Measurements from ENCODE around the gene TEAD4. TPM values are rescaled to one million over a fixed set of nuclear protein-coding genes. Genes with fewer than 3 reads are reported as not detected.

The TEAD4 gene
- total RNA-seq, 1 experiment from 2014 or later, result 96.8 TPM

- TF ChIP-seq ZMAT4 (CRISPR knock-in tag; IDR thresholded peaks at IDR 0.05), result no peak
- TF ChIP-seq ELF4 (CRISPR knock-in tag; IDR thresholded peaks at IDR 0.05; ENCODE audit: low read depth), result no peak
- TF ChIP-seq, protein P1, sequence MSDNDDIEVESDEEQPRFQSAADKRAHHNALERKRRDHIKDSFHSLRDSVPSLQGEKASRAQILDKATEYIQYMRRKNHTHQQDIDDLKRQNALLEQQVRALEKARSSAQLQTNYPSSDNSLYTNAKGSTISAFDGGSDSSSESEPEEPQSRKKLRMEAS (CRISPR knock-in tag; IDR thresholded peaks at IDR 0.05), result no peak
- TF ChIP-seq JUN (CRISPR knock-in tag; IDR thresholded peaks at IDR 0.05), result no peak
Observed at GRCh38 chr12:2998789-2999264, 39.6 kb downstream of the TEAD4 start (continued).

- ChIA-PET CTCF (interaction anchor here (0.7 to 2.0 kb wide), 14 partner anchors 9 to 301 kb away, joined by 3 to 13 read pairs (median 4); no protein-coding TSS in a partner anchor), POLR2A (interaction anchor here (1.0 to 1.3 kb wide), 4 partner anchors 12 to 108 kb away, joined by 3 to 12 read pairs (median 4); partner anchors contain the start of gene TEAD4)
- Mint-ChIP-seq H3K27ac (peak overlapping the region; percentile 92; the same call in 1 of the 2 replicates), H3K4me1 (peaks cover 49% of the 10 kb centered on the region), H3K27me3 (ENCODE audit: low read depth) (no peaks in the 10 kb centered on the region), H3K36me3 (peaks cover 33% of the 10 kb centered on the region), H3K4me3 (no peak overlapping the region), H3K9me3 (no peaks in the 10 kb centered on the region)
- 0 out of 2 replicates have a peak, but pooled peaks have one; percentile 8 for TF ChIP-seq ZNF281 (CRISPR knock-in tag; IDR thresholded peaks at IDR 0.05)
- no peak for TF ChIP-seq TEAD1 (CRISPR knock-in tag; IDR thresholded peaks at IDR 0.05)
- TF ChIP-seq NR3C1 (CRISPR knock-in tag; conservative IDR thresholded peaks at IDR 0.05; ENCODE audit: low read depth), result no peak
- ATAC-seq, result peak; percentile 63
- DNase-seq (ENCODE audit: low spot score), result peak; percentile 70
Observed at GRCh38 chr12:2999265-2999841, 40.2 kb downstream of the TEAD4 start.

GRCh38 chr12:3000548-3001275 is 41.5 kb downstream of the TEAD4 start:
- H3K27ac Mint-ChIP-seq, result peak overlapping the region; percentile 9
- no peak for DNase-seq (ENCODE audit: low spot score)
- no peak overlapping the region for H3K4me3 Mint-ChIP-seq
- H3K4me1 Mint-ChIP-seq, result peaks cover 49% of the 10 kb centered on the region
- no peaks in the 10 kb centered on the region for H3K27me3 Mint-ChIP-seq (ENCODE audit: low read depth)
- peak; percentile 15 for ATAC-seq
- ChIA-PET CTCF (interaction anchor here (0.9 to 2.8 kb wide), 4 partner anchors 24 to 41 kb away, joined by 3 to 12 read pairs (median 4); no protein-coding TSS in a partner anchor), POLR2A (no interaction called here)
- H3K36me3 Mint-ChIP-seq, result peaks cover 34% of the 10 kb centered on the region
- no peaks in the 10 kb centered on the region for H3K9me3 Mint-ChIP-seq
- TF ChIP-seq, protein P2, sequence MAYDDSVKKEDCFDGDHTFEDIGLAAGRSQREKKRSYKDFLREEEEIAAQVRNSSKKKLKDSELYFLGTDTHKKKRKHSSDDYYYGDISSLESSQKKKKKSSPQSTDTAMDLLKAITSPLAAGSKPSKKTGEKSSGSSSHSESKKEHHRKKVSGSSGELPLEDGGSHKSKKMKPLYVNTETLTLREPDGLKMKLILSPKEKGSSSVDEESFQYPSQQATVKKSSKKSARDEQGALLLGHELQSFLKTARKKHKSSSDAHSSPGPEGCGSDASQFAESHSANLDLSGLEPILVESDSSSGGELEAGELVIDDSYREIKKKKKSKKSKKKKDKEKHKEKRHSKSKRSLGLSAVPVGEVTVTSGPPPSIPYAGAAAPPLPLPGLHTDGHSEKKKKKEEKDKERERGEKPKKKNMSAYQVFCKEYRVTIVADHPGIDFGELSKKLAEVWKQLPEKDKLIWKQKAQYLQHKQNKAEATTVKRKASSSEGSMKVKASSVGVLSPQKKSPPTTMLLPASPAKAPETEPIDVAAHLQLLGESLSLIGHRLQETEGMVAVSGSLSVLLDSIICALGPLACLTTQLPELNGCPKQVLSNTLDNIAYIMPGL (CRISPR knock-in tag; IDR thresholded peaks at IDR 0.05), result no peak
- TF ChIP-seq MYBL2 (CRISPR knock-in tag; IDR thresholded peaks at IDR 0.05), result no peak
- TF ChIP-seq, protein P3, sequence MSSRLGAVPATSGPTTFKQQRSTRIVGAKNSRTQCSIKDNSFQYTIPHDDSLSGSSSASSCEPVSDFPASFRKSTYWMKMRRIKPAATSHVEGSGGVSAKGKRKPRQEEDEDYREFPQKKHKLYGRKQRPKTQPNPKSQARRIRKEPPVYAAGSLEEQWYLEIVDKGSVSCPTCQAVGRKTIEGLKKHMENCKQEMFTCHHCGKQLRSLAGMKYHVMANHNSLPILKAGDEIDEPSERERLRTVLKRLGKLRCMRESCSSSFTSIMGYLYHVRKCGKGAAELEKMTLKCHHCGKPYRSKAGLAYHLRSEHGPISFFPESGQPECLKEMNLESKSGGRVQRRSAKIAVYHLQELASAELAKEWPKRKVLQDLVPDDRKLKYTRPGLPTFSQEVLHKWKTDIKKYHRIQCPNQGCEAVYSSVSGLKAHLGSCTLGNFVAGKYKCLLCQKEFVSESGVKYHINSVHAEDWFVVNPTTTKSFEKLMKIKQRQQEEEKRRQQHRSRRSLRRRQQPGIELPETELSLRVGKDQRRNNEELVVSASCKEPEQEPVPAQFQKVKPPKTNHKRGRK (CRISPR knock-in tag; IDR thresholded peaks at IDR 0.05; ENCODE audit: borderline replicate concordance), result no peak
- no peak for TF ChIP-seq TEAD4 (CRISPR knock-in tag; IDR thresholded peaks at IDR 0.05)
- no peak for TF ChIP-seq SMAD4 (CRISPR knock-in tag; IDR thresholded peaks at IDR 0.05)
- TF ChIP-seq MXD4 (CRISPR knock-in tag; IDR thresholded peaks at IDR 0.05; ENCODE audit: borderline replicate concordance), result no peak
- no peak for TF ChIP-seq E2F5 (CRISPR knock-in tag; IDR thresholded peaks at IDR 0.05)
- TF ChIP-seq NFE2L1 (CRISPR knock-in tag; IDR thresholded peaks at IDR 0.05), result no peak
- TF ChIP-seq GRHL2 (CRISPR knock-in tag; IDR thresholded peaks at IDR 0.05; ENCODE audit: insufficient replicate concordance, severe bottlenecking), result no peak
- no peak for TF ChIP-seq ZNF671 (CRISPR knock-in tag; IDR thresholded peaks at IDR 0.05)
- TF ChIP-seq, protein P4, sequence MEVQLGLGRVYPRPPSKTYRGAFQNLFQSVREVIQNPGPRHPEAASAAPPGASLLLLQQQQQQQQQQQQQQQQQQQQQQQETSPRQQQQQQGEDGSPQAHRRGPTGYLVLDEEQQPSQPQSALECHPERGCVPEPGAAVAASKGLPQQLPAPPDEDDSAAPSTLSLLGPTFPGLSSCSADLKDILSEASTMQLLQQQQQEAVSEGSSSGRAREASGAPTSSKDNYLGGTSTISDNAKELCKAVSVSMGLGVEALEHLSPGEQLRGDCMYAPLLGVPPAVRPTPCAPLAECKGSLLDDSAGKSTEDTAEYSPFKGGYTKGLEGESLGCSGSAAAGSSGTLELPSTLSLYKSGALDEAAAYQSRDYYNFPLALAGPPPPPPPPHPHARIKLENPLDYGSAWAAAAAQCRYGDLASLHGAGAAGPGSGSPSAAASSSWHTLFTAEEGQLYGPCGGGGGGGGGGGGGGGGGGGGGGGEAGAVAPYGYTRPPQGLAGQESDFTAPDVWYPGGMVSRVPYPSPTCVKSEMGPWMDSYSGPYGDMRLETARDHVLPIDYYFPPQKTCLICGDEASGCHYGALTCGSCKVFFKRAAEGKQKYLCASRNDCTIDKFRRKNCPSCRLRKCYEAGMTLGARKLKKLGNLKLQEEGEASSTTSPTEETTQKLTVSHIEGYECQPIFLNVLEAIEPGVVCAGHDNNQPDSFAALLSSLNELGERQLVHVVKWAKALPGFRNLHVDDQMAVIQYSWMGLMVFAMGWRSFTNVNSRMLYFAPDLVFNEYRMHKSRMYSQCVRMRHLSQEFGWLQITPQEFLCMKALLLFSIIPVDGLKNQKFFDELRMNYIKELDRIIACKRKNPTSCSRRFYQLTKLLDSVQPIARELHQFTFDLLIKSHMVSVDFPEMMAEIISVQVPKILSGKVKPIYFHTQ (CRISPR knock-in tag; IDR thresholded peaks at IDR 0.05), result no peak
- TF ChIP-seq FOXP1 (CRISPR knock-in tag; IDR thresholded peaks at IDR 0.05; ENCODE audit: borderline replicate concordance), result no peak
- no peak for TF ChIP-seq ETV6 (CRISPR knock-in tag; IDR thresholded peaks at IDR 0.05)
- no peak for TF ChIP-seq NR2C2 (CRISPR knock-in tag; IDR thresholded peaks at IDR 0.05)

Data from WTC11 (cell line).